K562 (cell line): ENCODE measurements around the gene UGT3A1. TPM values are rescaled to one million over a fixed set of nuclear protein-coding genes. Genes with fewer than 3 reads are reported as not detected.
A peak's percentile ranks its signal among the peaks of the same experiment; 100 is the strongest.

Experiments
- ATAC-seq: fragments of 200-7000 bp; cut with Tn5 transposase; 3 replicates; pipeline ENCODE4 v1.9.1; 2020; ENCODE audit warnings: moderate library complexity
- BruUV-seq: library from RNA; stranded (reverse); fragments of 400-500 nt; replicated peaks from 2 replicates; lab custom pipeline; 2021; lab: Mats Ljungman, UMichigan
- CTCF ChIA-PET: fragments of 300-600 bp; formaldehyde crosslinking; extraction: SDS; loops from one replicate; lab custom pipeline; 2021; ENCODE audit warnings: low intra/inter-chr PET ratio; lab: Yijun Ruan, JAX
- POLR2A ChIA-PET: fragments of 300-600, 350-650 bp; sonication (Branson Sonifier 250); formaldehyde crosslinking; extraction: SDS; loops from one replicate; lab custom pipeline; 2021; ENCODE audit warnings: antibody characterized with exemption, inconsistent platforms; lab: Yijun Ruan, JAX
- DNase-seq, 4 experiments: peaks; one replicate each; pipeline versions ENCODE4 v3.0.0 to v3.0.0-alpha.2; 2011 to 2018; ENCODE audit warnings: low spot score in 3 of 4, mixed read lengths in 3 of 4; ENCODE audit errors: extremely low read depth in 1 of 4
- FAIRE-seq: peaks from 2 replicates; lab custom pipeline; 2011; peaks lifted over from hg19 to GRCh38; lab: Jason Lieb, UNC
- H2AFZ ChIP-seq: 2 replicates; pipeline ENCODE4 v1.6.0; 2011; ENCODE audit warnings: low read depth, low read length, control low read depth, inconsistent platforms
- H3K27ac ChIP-seq: fragments of 200-600 bp; 3 replicates; pipeline ENCODE4 v1.8.0; 2011; ENCODE audit warnings: low read depth, mild to moderate bottlenecking, control low read depth, inconsistent platforms, low read length, moderate library complexity, mixed read lengths; ENCODE audit errors: extremely low read depth
- H3K27me3 ChIP-seq, 2 experiments: fragments of 300-600 bp in 1 of 2; 2 replicates in 1 of 2; 3 replicates in 1 of 2; pipeline versions ENCODE4 v1.6.0 to v1.8.0; 2011; ENCODE audit warnings: inconsistent platforms in 2 of 2, low read length in 2 of 2, mild to moderate bottlenecking in 1 of 2, mixed read lengths in 1 of 2, moderate library complexity in 1 of 2; ENCODE audit not compliant: control insufficient read depth in 2 of 2, insufficient read depth in 2 of 2
- H3K36me3 ChIP-seq: fragments of 300-600 bp; 3 replicates; pipeline ENCODE4 v1.8.0; 2011; ENCODE audit warnings: mild to moderate bottlenecking, low read length, inconsistent platforms; ENCODE audit not compliant: control insufficient read depth, insufficient read depth
- H3K4me1 ChIP-seq, 2 experiments: fragments of 200-600 bp in 1 of 2; replicated peaks in 1 of 2; 2 replicates in 1 of 2; 3 replicates in 1 of 2; pipeline versions ENCODE4 v1.5.1 to v1.8.0; 2011; ENCODE audit warnings: inconsistent platforms in 2 of 2, low read length in 2 of 2, mild to moderate bottlenecking in 1 of 2, mixed read lengths in 1 of 2, moderate library complexity in 1 of 2; ENCODE audit not compliant: control insufficient read depth in 2 of 2, insufficient read depth in 2 of 2
- H3K4me2 ChIP-seq: 2 replicates; pipeline ENCODE4 v1.6.1; 2011; ENCODE audit warnings: low read length, control low read depth, inconsistent platforms, mixed read lengths; ENCODE audit not compliant: insufficient read depth
- H3K4me3 ChIP-seq: fragments of 200-600 bp; sonication (generic), shearing (Covaris generic); 2 replicates; pipeline ENCODE4 v1.5.1; 2016; ENCODE audit warnings: control low read depth, inconsistent platforms
- H3K79me2 ChIP-seq: fragments of 200-600 bp; 3 replicates; pipeline ENCODE4 v1.8.0; 2011; ENCODE audit warnings: low read length, inconsistent platforms; ENCODE audit not compliant: control insufficient read depth, insufficient read depth
- H3K9ac ChIP-seq, 2 experiments: 2 replicates each; pipeline versions ENCODE4 v1.6.0 to v1.6.1; 2011; ENCODE audit warnings: low read depth in 2 of 2, low read length in 2 of 2, control low read depth in 1 of 2, inconsistent platforms in 1 of 2, mild to moderate bottlenecking in 1 of 2, mixed read lengths in 1 of 2; ENCODE audit not compliant: insufficient read depth in 1 of 2
- H3K9me1 ChIP-seq: one replicate; pipeline ENCODE4 v1.6.0; 2011; ENCODE audit warnings: inconsistent platforms, mild to moderate bottlenecking, low read length, moderate library complexity; ENCODE audit not compliant: control insufficient read depth, insufficient read depth
- H3K9me3 ChIP-seq: replicated peaks from 2 replicates; pipeline ENCODE4 v1.5.1; 2011; ENCODE audit warnings: low read depth, low read length, inconsistent platforms; ENCODE audit not compliant: control insufficient read depth, insufficient read depth
- H4K20me1 ChIP-seq: replicated peaks from 2 replicates; pipeline ENCODE4 v1.6.1; 2011; ENCODE audit warnings: low read length, inconsistent platforms, mixed read lengths; ENCODE audit not compliant: control insufficient read depth, insufficient read depth
- BRF1 ChIP-seq: IDR thresholded peaks from 3 replicates; pipeline ENCODE4 v1.6.1; 2011; ENCODE audit warnings: borderline replicate concordance, mild to moderate bottlenecking; ENCODE audit not compliant: insufficient read length; ENCODE audit errors: extremely low read depth
- CREM ChIP-seq: IDR thresholded peaks from 2 replicates; pipeline ENCODE4 v1.6.1; 2014; ENCODE audit warnings: antibody characterized with exemption, low read depth
- CTBP1 ChIP-seq: fragments of 450-650 bp; IDR thresholded peaks from 2 replicates; pipeline ENCODE4 v1.6.1; 2016; ENCODE audit warnings: borderline replicate concordance
- HSF4 ChIP-seq: fragments of 250-450 bp; sonication (Bioruptor Pico); IDR thresholded peaks from 2 replicates; pipeline ENCODE4 v2.1.2; 2022; ENCODE audit warnings: mild to moderate bottlenecking, moderate library complexity, borderline replicate concordance
- ILF3 ChIP-seq: fragments of 450-650 bp; IDR thresholded peaks from 2 replicates; pipeline ENCODE4 v1.6.1; 2018; ENCODE audit warnings: antibody characterized with exemption, mild to moderate bottlenecking, moderate library complexity, borderline replicate concordance
- KLF10 ChIP-seq: fragments of 250-450 bp; sonication (Bioruptor Pico); IDR thresholded peaks from 2 replicates; pipeline ENCODE4 v1.6.1; 2021; ENCODE audit warnings: matching md5 sums
- NR2C2 ChIP-seq, 2 experiments: fragments of 200-800 bp in 1 of 2; sonication (Bioruptor generic) in 1 of 2; sonication (generic) in 1 of 2; formaldehyde crosslinking in 1 of 2; IDR thresholded peaks; 2 replicates each; pipeline versions ENCODE4 v1.6.1 to v1.8.0; 2016 to 2022; ENCODE audit warnings: mild to moderate bottlenecking in 1 of 2, missing compliant biosample characterization in 1 of 2, missing genetic modification characterization in 1 of 2, missing genetic modification reagents in 1 of 2
- SMC3 ChIP-seq: conservative IDR thresholded peaks from 2 replicates; pipeline ENCODE4 v1.6.1; 2011; ENCODE audit warnings: low read depth, low read length, improper control_type of control experiment; ENCODE audit not compliant: insufficient read depth
- SPI1 ChIP-seq: IDR thresholded peaks from 2 replicates; pipeline ENCODE4 v1.6.1; 2011; ENCODE audit warnings: low read depth, low read length, control low read depth, borderline replicate concordance
- TFAM ChIP-seq: fragments of 250-450 bp; sonication (Bioruptor Pico); conservative IDR thresholded peaks from 2 replicates; pipeline ENCODE4 v1.5.0; 2021; ENCODE audit warnings: mild to moderate bottlenecking, moderate library complexity
- XRCC5 ChIP-seq: fragments of 200-400 bp; formaldehyde crosslinking; IDR thresholded peaks from 2 replicates; pipeline ENCODE4 v1.6.1; 2017; ENCODE audit warnings: low read depth, mild to moderate bottlenecking, low read length
- ZNF197 ChIP-seq: fragments of 200-800 bp; sonication (Bioruptor generic); IDR thresholded peaks from 2 replicates; pipeline ENCODE4 v1.6.1; 2016; ENCODE audit warnings: low read depth, missing genetic modification characterization, missing compliant biosample characterization
- ZNF586 ChIP-seq: fragments of 450-650 bp; formaldehyde crosslinking; conservative IDR thresholded peaks from 2 replicates; pipeline ENCODE4 v1.4.0; 2020; ENCODE audit warnings: mild to moderate bottlenecking, moderate library complexity
- WGBS: fragments of 100-300 bp; shearing (Covaris generic); methylation state at CpG from one replicate; pipeline ENCODE4 v1.1.6; 2016; ENCODE audit warnings: low coverage, mixed read lengths; ENCODE audit not compliant: insufficient coverage; ENCODE audit errors: missing lambda C conversion rate; 5-methylcytosine and 5-hydroxymethylcytosine counted together
- in situ Hi-C: fragments of 300-500 bp; cut with MboI; formaldehyde crosslinking; loops from 4 replicates; pipeline ENCODE4 v1.15.0; 2018; ENCODE audit warnings: inconsistent platforms, mixed read lengths
- intact Hi-C: fragments of 100-400 bp; cut with micrococcal nuclease; formaldehyde crosslinking; loops from 2 replicates; pipeline ENCODE4 v1.14.2; 2022
- polyA plus RNA-seq, 8 experiments: library from polyadenylated mRNA; depleted of rRNA in 4 of 8; stranded (reverse) in 5 of 8; unstranded in 3 of 8; fragments of >200 nt; fragmentation: Nextera tagmentation in 2 of 8; fragmentation: Illumina TruSeq in 1 of 8; extraction: Ambion mirVana in 2 of 8; extraction: Trizol in 1 of 8; gene quantifications; 2 replicates each; pipeline versions ENCODE4 v1.2.1 to v1.2.3, GENCODE V29; 2011 to 2014; ENCODE audit warnings: inconsistent platforms in 1 of 8, missing spikeins in 1 of 8
- total RNA-seq, 7 experiments: library from RNA; depleted of rRNA in 6 of 7; stranded (reverse); fragments of >200 nt in 6 of 7; fragmentation: Illumina TruSeq in 2 of 7; extraction: Trizol in 2 of 7; gene quantifications; 2 replicates each; pipeline versions ENCODE4 v1.2.1 to v1.2.3, GENCODE V29; 2011 to 2021; ENCODE audit warnings: low replicate concordance in 1 of 7
- TF ChIP-seq, protein P1 (sequence below), 2 experiments: fragments of 450-650 bp; formaldehyde crosslinking in 1 of 2; IDR thresholded peaks; 2 replicates each; pipeline versions ENCODE4 v1.4.0 to v1.6.1; 2014 to 2020; ENCODE audit warnings: mild to moderate bottlenecking in 2 of 2, borderline replicate concordance in 1 of 2, low read depth in 1 of 2

Gene UGT3A1
- total and polyA plus RNA-seq, 9 of the 15 experiments (the other 6 are each of a cell fraction or from before 2014, with no cell fraction given), result not detected

DNA sequence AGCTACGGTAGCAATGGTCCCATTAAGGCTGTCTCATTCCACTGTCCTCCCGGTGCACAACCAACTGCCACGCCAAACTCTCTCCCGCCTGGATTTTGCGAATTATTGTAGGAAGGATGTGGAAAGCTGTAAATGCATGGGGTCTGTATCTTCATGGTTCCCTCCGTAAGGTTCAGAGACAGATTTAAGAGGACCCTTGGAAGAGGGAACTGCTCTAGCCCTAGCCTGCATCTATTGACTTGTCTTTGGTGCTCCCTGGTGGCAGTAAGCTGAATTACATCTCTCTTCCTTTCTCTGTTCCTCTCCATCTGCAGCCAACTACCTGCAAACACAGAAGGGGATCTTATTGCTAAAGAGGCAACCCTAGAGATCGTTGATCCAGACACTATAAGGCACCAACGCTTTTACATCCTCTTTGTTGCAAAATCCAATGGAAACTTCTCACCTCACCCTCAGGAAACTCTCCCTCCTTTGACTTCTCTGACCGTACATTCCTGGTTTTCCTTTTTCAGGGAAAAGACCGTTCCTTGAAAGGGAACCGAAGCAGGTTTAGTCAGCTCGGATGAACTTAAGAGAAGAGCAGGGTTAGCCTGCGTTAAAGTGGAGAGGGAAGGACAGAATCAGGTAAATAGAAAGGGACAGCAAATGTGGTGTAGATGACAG, 64.7 kb downstream of the UGT3A1 start:
- ChIA-PET POLR2A (no interaction called here), CTCF (interaction anchor here (0.8 to 3.6 kb wide), 3 partner anchors 149 to 1452 kb away, joined by 5 to 33 read pairs (median 5); no protein-coding TSS in a partner anchor)
- H3K9me3 ChIP-seq, result no peaks in the 10 kb centered on the region
- no peaks in the 10 kb centered on the region for H3K9me1 ChIP-seq
- no peak overlapping the region for H3K4me3 ChIP-seq
- intact Hi-C loops, result loop anchor here (1.0 to 5.0 kb wide), 4 partner anchors 148 to 1454 kb away; no protein-coding TSS in a partner anchor
- H4K20me1 ChIP-seq, result no peaks in the 10 kb centered on the region
- no peaks in the 10 kb centered on the region for H3K79me2 ChIP-seq
- in situ Hi-C loops, result no loop called here
- DNase-seq (peak; percentile 61 to 79 (median 72)), ATAC-seq (peak; percentile 90), FAIRE-seq (peak; percentile 97)
- H2AFZ ChIP-seq, result no peak overlapping the region
- H3K9ac ChIP-seq, result no peak overlapping the region
- no peaks in the 10 kb centered on the region for H3K36me3 ChIP-seq
- H3K27ac ChIP-seq, result no peak overlapping the region
- no peak overlapping the region for H3K4me2 ChIP-seq
- H3K4me1 ChIP-seq, result no peaks in the 10 kb centered on the region
- H3K27me3 ChIP-seq, result peaks cover 0 to 5% of the 10 kb centered on the region in 2 experiments; a peak in 2 of 5 replicates
- no TSS peak for BruUV-seq
- 7% methylated on average over 13 of the region's 13 CpGs for WGBS
- TF ChIP-seq BRF1 (no peak), XRCC5 (no peak), SMC3 (peak; percentile 75), ZNF586 (CRISPR knock-in tag) (no peak), CTBP1 (no peak), SPI1 (peak; percentile 70), KLF10 (CRISPR knock-in tag) (no peak), CREM (no peak), ZNF197 (CRISPR knock-in tag) (no peak), NR2C2 (CRISPR knock-in tag; IDR thresholded peaks at IDR 0.05) (no peak), NR2C2 (tag; IDR thresholded peaks at IDR 0.05) (no peak), HSF4 (CRISPR knock-in tag) (no peak), TFAM (CRISPR knock-in tag) (no peak), ILF3 (no peak)
- TF ChIP-seq, protein P1, sequence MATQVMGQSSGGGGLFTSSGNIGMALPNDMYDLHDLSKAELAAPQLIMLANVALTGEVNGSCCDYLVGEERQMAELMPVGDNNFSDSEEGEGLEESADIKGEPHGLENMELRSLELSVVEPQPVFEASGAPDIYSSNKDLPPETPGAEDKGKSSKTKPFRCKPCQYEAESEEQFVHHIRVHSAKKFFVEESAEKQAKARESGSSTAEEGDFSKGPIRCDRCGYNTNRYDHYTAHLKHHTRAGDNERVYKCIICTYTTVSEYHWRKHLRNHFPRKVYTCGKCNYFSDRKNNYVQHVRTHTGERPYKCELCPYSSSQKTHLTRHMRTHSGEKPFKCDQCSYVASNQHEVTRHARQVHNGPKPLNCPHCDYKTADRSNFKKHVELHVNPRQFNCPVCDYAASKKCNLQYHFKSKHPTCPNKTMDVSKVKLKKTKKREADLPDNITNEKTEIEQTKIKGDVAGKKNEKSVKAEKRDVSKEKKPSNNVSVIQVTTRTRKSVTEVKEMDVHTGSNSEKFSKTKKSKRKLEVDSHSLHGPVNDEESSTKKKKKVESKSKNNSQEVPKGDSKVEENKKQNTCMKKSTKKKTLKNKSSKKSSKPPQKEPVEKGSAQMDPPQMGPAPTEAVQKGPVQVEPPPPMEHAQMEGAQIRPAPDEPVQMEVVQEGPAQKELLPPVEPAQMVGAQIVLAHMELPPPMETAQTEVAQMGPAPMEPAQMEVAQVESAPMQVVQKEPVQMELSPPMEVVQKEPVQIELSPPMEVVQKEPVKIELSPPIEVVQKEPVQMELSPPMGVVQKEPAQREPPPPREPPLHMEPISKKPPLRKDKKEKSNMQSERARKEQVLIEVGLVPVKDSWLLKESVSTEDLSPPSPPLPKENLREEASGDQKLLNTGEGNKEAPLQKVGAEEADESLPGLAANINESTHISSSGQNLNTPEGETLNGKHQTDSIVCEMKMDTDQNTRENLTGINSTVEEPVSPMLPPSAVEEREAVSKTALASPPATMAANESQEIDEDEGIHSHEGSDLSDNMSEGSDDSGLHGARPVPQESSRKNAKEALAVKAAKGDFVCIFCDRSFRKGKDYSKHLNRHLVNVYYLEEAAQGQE (IDR thresholded peaks at IDR 0.05; ENCODE audit: borderline replicate concordance), result peak; percentile 71
- TF ChIP-seq, protein P1 (CRISPR knock-in tag; IDR thresholded peaks at IDR 0.05; ENCODE audit: low read depth), result no peak
